Stimulated activated CD8-positive, alpha-beta memory T cell treated with anti-CD3 and anti-CD28 coated beads, Interleukin-7, amount 100 ng/mL, for 1 hour (primary cell): ENCODE data around the gene STPG1.

Source experiments
- DNase-seq, 2 donors: peaks; one replicate each; pipeline ENCODE4 v3.0.0-alpha.2; 2020; ENCODE audit warnings: low read depth in 2 of 2

The STPG1 gene

DNA sequence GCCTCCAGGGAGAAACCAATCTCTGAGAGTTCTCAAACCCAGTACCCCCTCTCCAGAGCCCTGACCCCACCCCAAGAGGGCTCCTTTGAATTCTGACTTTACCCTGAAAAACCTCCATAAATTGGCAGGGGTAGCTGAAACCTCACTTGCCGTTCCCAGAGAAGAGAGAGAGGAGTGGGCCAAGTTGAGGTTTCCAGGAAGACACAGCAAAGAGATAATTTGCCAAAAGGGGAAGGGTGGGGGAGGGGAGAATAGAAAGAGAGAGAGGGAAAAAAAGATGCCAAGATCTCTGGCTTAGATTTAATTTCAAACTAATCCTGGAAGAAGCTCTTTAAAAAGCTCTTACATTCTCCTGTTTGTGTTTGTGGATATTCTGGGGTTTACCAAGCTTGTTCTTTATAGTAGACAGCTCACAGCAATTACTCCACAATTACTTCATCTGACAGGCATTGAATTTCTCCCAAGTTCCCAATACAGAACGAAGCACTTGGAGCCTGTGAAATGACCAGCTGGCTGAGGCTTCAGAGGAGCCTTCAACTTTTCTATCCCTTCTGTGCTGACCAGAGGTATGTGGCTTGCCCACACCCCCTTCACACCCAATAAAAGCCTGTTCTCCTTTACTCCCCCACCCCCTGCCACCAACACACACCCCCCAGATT is 95.5 kb downstream of the STPG1 start:
- DNase-seq = no peak

- DNase-seq = no peak
Observed at GRCh38 chr1:24317081-24317480, 96.5 kb downstream of the STPG1 start.

- DNase-seq = no peak
Observed at GRCh38 chr1:24316645-24317044, 96.9 kb downstream of the STPG1 start.

GRCh38 chr1:24315391-24315790 is 98.2 kb downstream of the STPG1 start:
- no peak for DNase-seq

- DNase-seq = no peak
Observed at GRCh38 chr1:24311741-24312140, 101.8 kb downstream of the STPG1 start.

- no peak for DNase-seq
Observed at GRCh38 chr1:24311234-24311633, 102.3 kb downstream of the STPG1 start.

GRCh38 chr1:24309762-24310485 is 103.7 kb downstream of the STPG1 start:
- no peak for DNase-seq

DNA sequence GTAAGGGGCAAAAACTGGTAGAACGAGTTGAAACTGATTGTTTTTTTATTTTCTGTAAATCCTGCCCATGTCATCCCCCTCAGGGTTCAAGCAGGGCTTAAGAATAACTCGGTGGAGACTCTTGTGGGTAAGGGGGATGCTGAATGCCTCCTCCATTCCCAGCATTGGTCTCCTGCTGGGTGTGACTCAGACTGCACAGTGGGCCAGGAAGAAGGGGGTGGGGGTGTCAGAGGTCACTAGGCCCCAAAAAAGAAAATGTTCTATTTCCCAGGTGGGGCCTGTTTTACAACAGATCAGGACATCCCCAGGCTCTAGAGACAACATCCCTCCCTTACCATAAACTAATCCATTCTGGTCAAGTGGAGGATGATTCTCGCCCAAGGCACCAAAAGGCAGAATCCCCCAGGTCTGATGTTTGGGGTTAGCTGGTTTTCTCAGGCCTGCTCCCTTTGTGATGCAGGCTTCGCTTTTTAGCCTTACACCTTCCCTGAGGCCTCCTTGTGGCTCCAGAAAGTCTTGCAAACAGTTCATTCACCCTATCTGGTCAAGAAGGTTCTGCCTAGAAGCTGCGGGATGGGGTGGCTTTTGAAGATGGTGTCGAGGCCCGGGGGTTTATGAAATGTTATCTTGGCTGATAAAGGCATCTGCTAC is 105.1 kb downstream of the STPG1 start:
- DNase-seq = no peak
